OCI-LY3 (cell line): ENCODE measurements around the gene NLK.

Source experiments
- EZH2phosphoT487 ChIP-seq: fragments of 200-600 bp; shearing (Covaris generic); IDR thresholded peaks from 2 replicates; pipeline ENCODE4 v1.6.1; 2018; ENCODE audit warnings: antibody characterized with exemption, mixed run types, low read depth
- TF ChIP-seq, protein P1 (sequence below): fragments of 200-600, 300-600 bp; sonication (generic); IDR thresholded peaks from 2 replicates; pipeline ENCODE4 v1.5.1; 2014; ENCODE audit warnings: antibody characterized with exemption, low read length, low read depth

DNA sequence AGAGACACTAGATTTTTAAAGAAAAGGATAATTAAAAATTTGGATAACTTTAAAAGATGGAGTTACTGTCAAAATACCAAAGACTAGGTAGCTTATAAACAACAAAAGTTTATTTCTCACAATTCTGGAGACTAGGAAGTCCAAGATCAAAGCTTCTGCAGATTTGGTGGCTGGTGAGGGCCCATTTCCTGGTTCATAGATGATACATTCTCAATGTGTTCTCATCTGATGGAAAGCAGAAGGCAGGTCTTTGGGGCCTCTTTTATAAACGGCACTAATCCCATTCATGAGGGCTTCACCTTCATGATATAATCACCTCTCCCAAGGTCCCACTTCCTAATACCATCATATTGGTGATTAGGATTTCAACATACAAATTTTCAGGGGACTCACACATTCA, 33.7 kb downstream of the NLK start:
- TF ChIP-seq, protein P1, sequence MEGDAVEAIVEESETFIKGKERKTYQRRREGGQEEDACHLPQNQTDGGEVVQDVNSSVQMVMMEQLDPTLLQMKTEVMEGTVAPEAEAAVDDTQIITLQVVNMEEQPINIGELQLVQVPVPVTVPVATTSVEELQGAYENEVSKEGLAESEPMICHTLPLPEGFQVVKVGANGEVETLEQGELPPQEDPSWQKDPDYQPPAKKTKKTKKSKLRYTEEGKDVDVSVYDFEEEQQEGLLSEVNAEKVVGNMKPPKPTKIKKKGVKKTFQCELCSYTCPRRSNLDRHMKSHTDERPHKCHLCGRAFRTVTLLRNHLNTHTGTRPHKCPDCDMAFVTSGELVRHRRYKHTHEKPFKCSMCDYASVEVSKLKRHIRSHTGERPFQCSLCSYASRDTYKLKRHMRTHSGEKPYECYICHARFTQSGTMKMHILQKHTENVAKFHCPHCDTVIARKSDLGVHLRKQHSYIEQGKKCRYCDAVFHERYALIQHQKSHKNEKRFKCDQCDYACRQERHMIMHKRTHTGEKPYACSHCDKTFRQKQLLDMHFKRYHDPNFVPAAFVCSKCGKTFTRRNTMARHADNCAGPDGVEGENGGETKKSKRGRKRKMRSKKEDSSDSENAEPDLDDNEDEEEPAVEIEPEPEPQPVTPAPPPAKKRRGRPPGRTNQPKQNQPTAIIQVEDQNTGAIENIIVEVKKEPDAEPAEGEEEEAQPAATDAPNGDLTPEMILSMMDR = no peak
- TF ChIP-seq EZH2phosphoT487 = no peak
